Heart left ventricle (tissue), 16 donors: Measurements from ENCODE around the gene ATXN7L1. TPM values are rescaled to one million over a fixed set of nuclear protein-coding genes. Genes with fewer than 3 reads are reported as not detected.

Experiments
- ATAC-seq, 4 donors: fragments of 200-7000 bp; cut with Tn5 transposase; one replicate each; pipeline ENCODE4 v1.9.1; 2020 to 2022; ENCODE audit warnings: moderate library complexity in 4 of 4, mild to moderate bottlenecking in 3 of 4, moderate number of reproducible peaks in 1 of 4
- DNase-seq, 5 donors: peaks; one replicate each; pipeline ENCODE4 v3.0.0-alpha.2; 2020
- H3K27ac ChIP-seq, 12 donors: fragments of 200-600 bp; sonication (generic) in 4 of 12; one replicate each; pipeline versions ENCODE4 v1.5.0 to v1.8.0; 2016 to 2022; ENCODE audit warnings: mild to moderate bottlenecking in 2 of 12
- H3K27me3 ChIP-seq, 9 donors: fragments of 200-600 bp; sonication (generic) in 2 of 9; one replicate each; pipeline versions ENCODE4 v1.5.1 to v1.8.0; 2016 to 2022; ENCODE audit warnings: mild to moderate bottlenecking in 3 of 9
- H3K36me3 ChIP-seq, 9 donors: fragments of 200-600 bp; sonication (generic) in 2 of 9; one replicate each; pipeline versions ENCODE4 v1.5.0 to v1.8.0; 2018 to 2022; ENCODE audit warnings: mild to moderate bottlenecking in 2 of 9
- H3K4me1 ChIP-seq, 12 donors: fragments of 200-600 bp; sonication (generic) in 4 of 12; one replicate each; pipeline versions ENCODE4 v1.5.0 to v1.8.0; 2016 to 2022; ENCODE audit warnings: mild to moderate bottlenecking in 3 of 12
- H3K4me3 ChIP-seq, 12 donors: fragments of 200-600 bp; sonication (generic) in 4 of 12; one replicate each; pipeline versions ENCODE4 v1.5.0 to v1.8.0; 2017 to 2022; ENCODE audit warnings: mild to moderate bottlenecking in 9 of 12, moderate library complexity in 4 of 12
- H3K9me3 ChIP-seq, 12 donors: fragments of 200-600 bp; sonication (generic) in 4 of 12; one replicate each; pipeline versions ENCODE4 v1.5.0 to v1.8.0; 2016 to 2022; ENCODE audit warnings: mild to moderate bottlenecking in 1 of 12
- POLR2A ChIP-seq, 2 donors: fragments of 450-650 bp; IDR thresholded peaks; one replicate each; pipeline ENCODE4 v1.6.1; 2017; ENCODE audit warnings: antibody characterized with exemption in 2 of 2, mild to moderate bottlenecking in 2 of 2, moderate library complexity in 2 of 2
- WGBS, 4 donors: extraction: QIAGEN DNeasy Blood & Tissue Kit in 2 of 4; methylation state at CpG; one replicate each; pipeline versions ENCODE4 v1.1.5 to v1.1.7; 2013 to 2018; 5-methylcytosine and 5-hydroxymethylcytosine counted together
- intact Hi-C, 10 donors: fragments of 100-400 bp; cut with DNase I; formaldehyde crosslinking; loops; one replicate each; pipeline versions ENCODE4 v1.11.1 to v1.14.2; 2022
- polyA plus RNA-seq, 2 donors: library from polyadenylated mRNA; stranded (reverse); fragments of 200-250 nt; gene quantifications; one replicate each; pipeline ENCODE4 v1.2.3, GENCODE V29; 2013
- total RNA-seq, 9 donors: library from RNA; depleted of rRNA in 2 of 9; stranded (reverse); fragments of >200 nt in 2 of 9; fragmentation: NEBNext Ultra II Directional in 3 of 9; extraction: Animal tissue kit (Norgen Biotek cat#: 25700) in 3 of 9; gene quantifications; one replicate each; pipeline versions ENCODE4 v1.1.0 to v1.2.4, GENCODE V29; 2016 to 2023
- TF ChIP-seq, protein P1 (sequence below), 12 donors: fragments of 200-600 bp; sonication (generic) in 4 of 12; IDR thresholded peaks; one replicate each; pipeline versions ENCODE4 v1.5.0 to v1.8.0; 2018 to 2022; ENCODE audit warnings: antibody characterized with exemption in 12 of 12, mild to moderate bottlenecking in 5 of 12
- donor health status: ischemic (EF 13 %, LVEDD 7.1; RV severe dilation, severe dysfunction).
- donor health status: healthy with polysubstance abuse.
- donor health status: DM: no; HTN: yes; CAD: no.
- donor health status: DM: no; HTN: no; CAD: no.
- donor health status: ischemic (EF 25% LVEDD 6.9; RV normal size, moderate dysfunction).
- donor health status: ischemic (EF 25% LVEDD 5.7; RV mildly dilated, moderate dysfunction).
- donor health status: healthy.
- donor health status: DM: yes; HTN: yes; CAD: no.
- donor health status: ischemic (EF 35%, LVEDD 5.7; RV mildly dilated, moderate dysfunction).
- donor health status: nonischemic (EF 11% LVEDD 7.7; RV severe dilation, severe dysfunction).
- donor health status: DM: yes; HTN: yes; CAD: no.
- donor health status: PGD.
- donor health status: ischemic (EF 29% LVEDD 5.4; RV normal size, mild dysfunction).
- donor health status: nonischemic (EF 23%, LVEDD 6.1; RV moderate dilation, normal function).

ATXN7L1 gene
- total and polyA plus RNA-seq, 11 donors: 2.0 to 10.6 (median 3.6) TPM

DNA sequence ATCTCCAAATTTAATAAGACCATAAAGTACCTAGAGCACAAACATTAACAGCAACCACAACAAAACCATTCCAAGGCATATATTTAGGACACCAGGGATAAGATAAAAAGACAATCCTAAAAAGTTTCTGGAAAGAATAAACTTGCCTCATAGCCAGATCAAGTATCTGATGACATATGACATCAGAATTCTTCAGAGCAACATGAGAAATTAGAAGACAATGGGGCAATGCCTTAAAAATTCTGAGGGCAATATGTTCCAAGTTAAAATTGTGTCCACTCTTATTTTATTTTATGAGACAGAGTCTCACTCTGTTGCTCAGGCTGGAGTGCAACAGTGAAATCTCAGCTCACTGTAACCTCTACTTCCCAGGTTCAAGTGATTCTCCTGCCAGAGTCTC lies 297.9 kb downstream of the ATXN7L1 start:
- DNase-seq (no peak), ATAC-seq (no peak)
- Histone ChIP-seq H3K4me1 (peaks cover 0 to 7% (median 2%) of the 10 kb centered on the region in 12 donors), H3K36me3 (no peaks in the 10 kb centered on the region), H3K27ac (no peak overlapping the region), H3K4me3 (no peak overlapping the region), H3K27me3 (peaks cover 0 to 7% (median 0%) of the 10 kb centered on the region in 9 donors), H3K9me3 (peaks cover 0 to 1% (median 0%) of the 10 kb centered on the region in 12 donors)
- TF ChIP-seq, protein P1, sequence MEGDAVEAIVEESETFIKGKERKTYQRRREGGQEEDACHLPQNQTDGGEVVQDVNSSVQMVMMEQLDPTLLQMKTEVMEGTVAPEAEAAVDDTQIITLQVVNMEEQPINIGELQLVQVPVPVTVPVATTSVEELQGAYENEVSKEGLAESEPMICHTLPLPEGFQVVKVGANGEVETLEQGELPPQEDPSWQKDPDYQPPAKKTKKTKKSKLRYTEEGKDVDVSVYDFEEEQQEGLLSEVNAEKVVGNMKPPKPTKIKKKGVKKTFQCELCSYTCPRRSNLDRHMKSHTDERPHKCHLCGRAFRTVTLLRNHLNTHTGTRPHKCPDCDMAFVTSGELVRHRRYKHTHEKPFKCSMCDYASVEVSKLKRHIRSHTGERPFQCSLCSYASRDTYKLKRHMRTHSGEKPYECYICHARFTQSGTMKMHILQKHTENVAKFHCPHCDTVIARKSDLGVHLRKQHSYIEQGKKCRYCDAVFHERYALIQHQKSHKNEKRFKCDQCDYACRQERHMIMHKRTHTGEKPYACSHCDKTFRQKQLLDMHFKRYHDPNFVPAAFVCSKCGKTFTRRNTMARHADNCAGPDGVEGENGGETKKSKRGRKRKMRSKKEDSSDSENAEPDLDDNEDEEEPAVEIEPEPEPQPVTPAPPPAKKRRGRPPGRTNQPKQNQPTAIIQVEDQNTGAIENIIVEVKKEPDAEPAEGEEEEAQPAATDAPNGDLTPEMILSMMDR (IDR thresholded peaks at IDR 0.05): no peak
- no peak for TF ChIP-seq POLR2A (IDR thresholded peaks at IDR 0.05)
- intact Hi-C loops: no loop called here

DNA sequence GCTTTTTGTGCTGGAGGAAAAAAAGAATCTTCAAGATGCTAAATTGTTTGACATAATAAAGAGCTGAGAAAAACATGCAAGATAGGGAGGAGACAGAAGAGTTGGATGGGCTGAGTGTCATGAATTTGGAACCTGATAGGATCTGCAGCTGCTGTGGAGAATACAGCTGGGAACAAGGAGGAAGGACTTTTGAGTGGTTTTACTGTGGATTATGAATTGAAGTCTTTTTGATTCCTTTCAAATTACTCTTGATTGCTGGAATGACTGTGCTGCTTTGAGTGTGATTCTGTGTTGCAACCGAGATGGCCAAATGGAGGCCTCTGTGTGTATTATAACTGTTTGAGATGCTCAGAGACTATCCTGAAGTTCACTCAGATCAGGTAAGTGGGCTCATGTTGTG lies 299.1 kb downstream of the ATXN7L1 start:
- Histone ChIP-seq H3K27me3 (peaks cover 0 to 7% (median 0%) of the 10 kb centered on the region in 9 donors), H3K27ac (no peak overlapping the region), H3K36me3 (no peaks in the 10 kb centered on the region), H3K9me3 (no peaks in the 10 kb centered on the region), H3K4me3 (no peak overlapping the region), H3K4me1 (peaks cover 0 to 7% (median 2%) of the 10 kb centered on the region in 12 donors)
- intact Hi-C loops: no loop called here
- TF ChIP-seq, protein P1 (IDR thresholded peaks at IDR 0.05): no peak
- TF ChIP-seq POLR2A (IDR thresholded peaks at IDR 0.05): no peak
- no peak for DNase-seq
- ATAC-seq: no peak
- WGBS, 4 donors: 70 to 81% (median 78%) methylated on average over 1 of the region's 1 CpG

DNA sequence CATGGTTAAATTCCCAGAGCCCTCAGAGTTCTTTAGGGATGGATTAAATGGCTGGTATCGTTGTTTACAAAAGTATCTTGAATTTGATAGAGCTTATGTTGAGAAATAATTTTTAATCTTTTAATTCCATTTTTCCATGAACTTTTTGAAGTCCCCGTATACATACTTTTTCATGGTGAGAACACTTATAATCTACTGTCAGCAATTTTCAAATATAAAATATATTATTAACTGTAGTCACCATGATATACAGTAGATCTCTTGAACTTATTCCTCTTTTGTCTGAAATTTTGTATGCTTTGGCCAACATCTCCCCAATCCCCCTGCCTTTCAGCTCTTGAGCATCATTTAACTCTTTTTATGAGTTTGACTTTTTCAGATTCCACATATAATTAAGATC lies 304.5 kb downstream of the ATXN7L1 start:
- no peak overlapping the region for H3K4me3 ChIP-seq
- DNase-seq (no peak), ATAC-seq (no peak)
- H3K9me3 ChIP-seq: no peaks in the 10 kb centered on the region
- H3K36me3 ChIP-seq: peaks cover 0 to 31% (median 29%) of the 10 kb centered on the region in 9 donors
- H3K27me3 ChIP-seq: no peaks in the 10 kb centered on the region
- intact Hi-C loops: no loop called here
- H3K27ac ChIP-seq: no peak overlapping the region
- no peaks in the 10 kb centered on the region for H3K4me1 ChIP-seq
- TF ChIP-seq POLR2A (IDR thresholded peaks at IDR 0.05): no peak
- TF ChIP-seq, protein P1 (IDR thresholded peaks at IDR 0.05): no peak
- WGBS, 4 donors: 93 to 97% (median 94%) methylated on average over 2 of the region's 2 CpGs

DNA sequence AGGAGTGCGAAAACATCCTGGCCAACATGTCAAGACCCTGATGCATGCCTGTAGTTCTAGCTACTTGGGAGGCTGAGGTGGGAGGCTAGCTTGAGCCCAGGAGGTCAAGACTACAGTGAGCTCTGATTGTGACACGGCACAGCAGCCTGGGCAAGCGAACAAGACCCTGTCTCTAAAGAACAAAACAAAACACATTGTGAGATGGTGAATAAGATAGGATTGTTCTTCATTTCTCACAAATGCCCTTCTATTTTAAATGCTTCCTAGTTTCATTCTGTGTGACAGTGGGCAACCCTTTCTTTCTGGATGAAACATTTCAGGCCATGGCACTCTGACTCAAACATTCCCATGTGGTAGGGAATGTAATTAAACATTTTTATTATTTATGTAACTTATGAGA lies 308.6 kb downstream of the ATXN7L1 start:
- WGBS, 4 donors: 91 to 96% (median 95%) methylated on average over 3 of the region's 3 CpGs
- H3K36me3 ChIP-seq: peaks cover 0 to 72% (median 68%) of the 10 kb centered on the region in 9 donors
- no peak for TF ChIP-seq POLR2A (IDR thresholded peaks at IDR 0.05)
- TF ChIP-seq, protein P1 (IDR thresholded peaks at IDR 0.05): no peak
- no peaks in the 10 kb centered on the region for H3K27me3 ChIP-seq
- intact Hi-C loops: no loop called here
- ATAC-seq (no peak), DNase-seq (no peak)
- H3K9me3 ChIP-seq: no peaks in the 10 kb centered on the region
- H3K27ac ChIP-seq: no peak overlapping the region
- no peaks in the 10 kb centered on the region for H3K4me1 ChIP-seq
- H3K4me3 ChIP-seq: no peak overlapping the region
